Muscle layer of duodenum (tissue), 2 donors: ENCODE measurements around the gene GPR85.
"Not testable (repeated sequence)": the region's sequence is repeated elsewhere in the genome, so short reads cannot be mapped to it uniquely, and the experiment has no call there.

Source experiments
- H3K27ac ChIP-seq: one replicate; pipeline ENCODE4 v1.7.0; 2013; ENCODE audit warnings: mild to moderate bottlenecking, low read length
- H3K27me3 ChIP-seq: one replicate; pipeline ENCODE4 v1.7.0; 2013; ENCODE audit warnings: low read depth, mild to moderate bottlenecking, control low read depth, low read length
- H3K36me3 ChIP-seq, 2 donors: one replicate each; pipeline ENCODE4 v1.7.0; 2013; ENCODE audit warnings: low read length in 2 of 2, control low read depth in 1 of 2, mild to moderate bottlenecking in 1 of 2; ENCODE audit not compliant: insufficient read depth in 2 of 2, control insufficient read depth in 1 of 2
- H3K4me1 ChIP-seq, 2 donors: one replicate each; pipeline ENCODE4 v1.7.0; 2013; ENCODE audit warnings: low read length in 2 of 2, mild to moderate bottlenecking in 2 of 2, control low read depth in 1 of 2, moderate library complexity in 1 of 2; ENCODE audit not compliant: insufficient read depth in 2 of 2, control insufficient read depth in 1 of 2
- H3K4me3 ChIP-seq, 2 donors: one replicate each; pipeline ENCODE4 v1.7.0; 2013; ENCODE audit warnings: low read length in 2 of 2, low read depth in 1 of 2, mild to moderate bottlenecking in 1 of 2
- H3K9me3 ChIP-seq, 2 donors: one replicate each; pipeline ENCODE4 v1.7.0; 2013; ENCODE audit warnings: low read length in 2 of 2, control low read depth in 1 of 2, mild to moderate bottlenecking in 1 of 2; ENCODE audit not compliant: control insufficient read depth in 1 of 2
- donor health status: healthy.

The GPR85 gene

DNA sequence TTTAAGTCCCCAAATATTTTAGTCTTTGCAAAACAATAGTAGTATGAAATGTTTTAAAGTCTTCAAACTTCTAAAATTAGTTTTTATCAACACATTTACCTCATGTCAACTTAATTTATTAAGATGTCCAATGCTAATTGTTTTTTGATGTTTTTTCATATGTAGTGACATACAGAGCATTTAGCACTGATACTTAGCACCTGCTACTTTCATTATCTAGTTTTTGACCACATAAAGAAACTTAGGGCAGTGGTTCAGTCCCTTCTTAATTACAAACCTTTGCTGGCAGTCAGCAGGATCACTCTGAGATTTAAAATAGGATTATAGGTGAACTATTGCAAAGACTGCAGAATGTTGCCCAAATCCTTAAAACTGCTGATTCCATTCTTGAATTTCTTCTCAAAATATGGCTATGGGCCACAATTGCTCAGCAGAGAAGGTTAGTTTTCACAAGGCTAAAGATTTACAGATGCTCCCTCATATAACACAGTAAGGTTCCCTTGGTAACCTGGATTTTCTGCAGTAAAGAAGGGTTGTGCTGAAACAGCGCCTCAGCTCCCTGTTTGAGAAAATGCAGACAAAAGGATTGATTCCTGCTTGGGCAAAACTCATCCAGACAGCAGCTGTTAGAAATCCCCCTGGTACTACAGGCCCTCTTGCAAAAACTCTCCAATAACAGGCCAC lies 3.4 kb downstream of the GPR85 start:
- no peaks in the 10 kb centered on the region for H3K27me3 ChIP-seq
- no peak overlapping the region for H3K4me3 ChIP-seq
- no peaks in the 10 kb centered on the region for H3K9me3 ChIP-seq
- H3K27ac ChIP-seq: no peak overlapping the region
- no peaks in the 10 kb centered on the region for H3K36me3 ChIP-seq
- peaks cover 0 to 14% of the 10 kb centered on the region in 2 donors for H3K4me1 ChIP-seq

DNA sequence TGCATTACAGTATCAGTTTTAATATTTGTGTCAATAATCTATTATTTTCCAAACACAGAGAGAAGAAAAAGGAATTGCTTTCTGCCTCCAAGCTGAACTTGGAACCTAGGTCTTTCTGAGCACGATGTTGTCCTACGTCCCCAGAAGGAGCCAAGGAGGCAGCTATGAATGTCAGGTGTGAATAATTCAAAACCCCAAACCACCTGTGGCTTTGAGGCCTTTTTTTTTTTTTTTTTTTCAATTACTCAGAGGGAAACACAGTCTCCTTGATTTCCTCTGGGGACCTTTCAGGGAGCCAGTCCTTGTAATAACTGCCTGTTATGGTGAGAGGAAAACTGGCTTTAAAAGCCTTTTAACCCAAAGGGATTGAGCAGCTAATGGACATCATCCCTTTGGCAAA lies 8.3 kb downstream of the GPR85 start:
- peaks cover 0 to 3% of the 10 kb centered on the region in 2 donors for H3K4me1 ChIP-seq
- no peaks in the 10 kb centered on the region for H3K36me3 ChIP-seq
- H3K27me3 ChIP-seq: no peaks in the 10 kb centered on the region
- no peaks in the 10 kb centered on the region for H3K9me3 ChIP-seq
- H3K27ac ChIP-seq: no peak overlapping the region
- no peak overlapping the region for H3K4me3 ChIP-seq

DNA sequence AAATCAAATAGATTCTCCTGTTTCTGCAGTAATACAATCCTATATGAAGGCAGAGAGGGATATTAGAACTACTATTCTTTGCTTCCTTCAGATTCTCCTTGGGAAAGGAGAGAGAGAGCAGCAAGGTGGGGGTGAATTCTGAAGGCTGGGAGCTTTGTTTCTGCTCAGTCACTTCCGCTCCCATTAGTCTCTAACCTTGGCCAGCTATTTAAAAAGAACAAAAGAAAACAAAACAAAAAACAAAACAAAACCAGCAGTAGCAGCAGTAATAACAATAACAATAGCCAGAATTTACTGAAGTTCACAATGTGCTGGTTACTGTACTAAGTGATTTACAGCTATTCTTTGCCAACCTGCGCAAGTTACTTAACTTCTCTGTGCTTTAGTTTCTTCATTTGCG lies 9.9 kb downstream of the GPR85 start:
- Histone ChIP-seq H3K27ac (no peak overlapping the region), H3K4me1 (no peaks in the 10 kb centered on the region), H3K4me3 (no peak overlapping the region), H3K27me3 (no peaks in the 10 kb centered on the region), H3K9me3 (no peaks in the 10 kb centered on the region), H3K36me3 (no peaks in the 10 kb centered on the region)

DNA sequence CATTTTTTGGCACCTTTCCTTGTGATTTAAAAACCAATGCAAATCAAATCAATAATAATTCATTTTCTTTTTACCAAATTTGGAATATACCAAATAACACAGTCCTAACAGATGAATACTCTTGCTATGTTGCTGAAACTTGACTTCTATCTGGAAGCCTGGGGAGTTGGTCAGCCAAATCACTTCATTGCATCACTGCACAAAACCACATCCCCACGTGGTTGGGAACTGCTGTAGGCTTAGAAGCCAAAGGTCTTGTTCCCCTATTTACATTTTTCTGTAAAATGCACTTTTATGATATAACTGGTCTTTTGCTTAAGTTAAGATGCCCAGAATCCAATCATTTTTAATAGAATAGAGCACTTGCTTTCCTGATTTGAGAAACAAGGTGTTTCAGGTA lies 15.2 kb downstream of the GPR85 start:
- no peak overlapping the region for H3K27ac ChIP-seq
- H3K27me3 ChIP-seq: no peaks in the 10 kb centered on the region
- no peaks in the 10 kb centered on the region for H3K4me1 ChIP-seq
- H3K36me3 ChIP-seq: no peaks in the 10 kb centered on the region
- no peaks in the 10 kb centered on the region for H3K9me3 ChIP-seq
- no peak overlapping the region for H3K4me3 ChIP-seq

DNA sequence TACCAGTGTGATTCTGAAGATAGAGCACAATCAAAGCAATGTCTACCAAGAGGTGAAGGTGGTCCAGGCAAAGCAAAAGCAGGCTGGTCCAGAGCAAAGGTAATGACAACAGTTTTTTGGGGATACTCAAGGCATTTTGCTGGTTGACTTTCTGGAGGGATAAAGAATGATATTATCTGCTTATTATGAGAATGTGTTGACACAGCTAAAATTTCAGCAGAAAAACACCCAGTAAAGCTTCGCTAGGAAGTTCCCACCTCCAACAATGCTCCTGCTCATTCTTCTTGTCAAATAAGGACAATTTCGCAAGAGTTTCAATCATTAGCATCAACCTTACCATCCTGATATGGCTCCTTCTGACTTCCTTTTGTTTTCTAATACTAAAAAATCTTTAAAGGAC lies 24.1 kb downstream of the GPR85 start:
- Histone ChIP-seq H3K27ac (no peak overlapping the region), H3K4me1 (no peaks in the 10 kb centered on the region), H3K4me3 (no peak overlapping the region), H3K9me3 (no peaks in the 10 kb centered on the region), H3K36me3 (no peaks in the 10 kb centered on the region), H3K27me3 (no peaks in the 10 kb centered on the region)

DNA sequence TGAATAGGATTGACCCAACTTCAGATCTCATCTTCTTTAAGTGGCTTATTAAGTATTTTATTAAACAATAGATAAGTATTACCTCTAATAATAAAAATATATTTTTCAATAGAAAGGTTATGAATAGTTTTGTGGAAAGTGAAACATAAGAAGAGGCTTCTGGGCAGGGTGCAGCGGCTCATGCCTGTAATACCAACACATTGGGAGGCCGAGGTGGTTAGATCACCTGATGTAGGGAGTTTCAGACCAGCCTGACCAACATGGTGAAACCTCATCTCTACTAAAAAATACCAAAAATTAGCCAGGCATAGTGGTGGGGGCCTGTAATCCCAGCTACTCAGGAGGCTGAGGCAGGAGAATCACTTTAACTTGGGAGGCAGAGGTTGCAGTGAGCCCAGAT lies 26.5 kb downstream of the GPR85 start:
- Histone ChIP-seq H3K27me3 (no peaks in the 10 kb centered on the region), H3K4me1 (no peaks in the 10 kb centered on the region), H3K4me3 (no peak overlapping the region), H3K36me3 (no peaks in the 10 kb centered on the region), H3K9me3 (no peaks in the 10 kb centered on the region), H3K27ac (no peak overlapping the region)

DNA sequence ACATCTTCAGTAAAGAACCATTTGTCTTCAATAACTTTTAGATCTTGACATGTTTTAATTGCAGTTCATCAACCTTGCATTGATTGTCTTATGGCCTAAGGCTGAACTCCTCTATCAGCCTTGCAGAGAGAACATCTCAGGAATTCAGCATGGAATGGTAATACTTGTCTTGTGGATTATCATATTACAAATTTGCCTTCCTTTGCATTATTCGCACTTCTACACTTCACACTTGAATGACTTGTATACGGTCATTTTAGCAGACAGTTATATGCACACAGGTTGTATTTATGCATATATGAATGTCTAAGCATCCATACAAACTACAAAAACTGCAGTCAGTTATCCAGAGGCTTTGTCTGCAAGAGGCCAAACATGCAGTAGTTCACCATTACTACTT lies 31.7 kb downstream of the GPR85 start:
- Histone ChIP-seq H3K4me3 (no peak overlapping the region), H3K4me1 (no peaks in the 10 kb centered on the region), H3K27ac (no peak overlapping the region), H3K9me3 (no peaks in the 10 kb centered on the region), H3K36me3 (no peaks in the 10 kb centered on the region), H3K27me3 (no peaks in the 10 kb centered on the region)

DNA sequence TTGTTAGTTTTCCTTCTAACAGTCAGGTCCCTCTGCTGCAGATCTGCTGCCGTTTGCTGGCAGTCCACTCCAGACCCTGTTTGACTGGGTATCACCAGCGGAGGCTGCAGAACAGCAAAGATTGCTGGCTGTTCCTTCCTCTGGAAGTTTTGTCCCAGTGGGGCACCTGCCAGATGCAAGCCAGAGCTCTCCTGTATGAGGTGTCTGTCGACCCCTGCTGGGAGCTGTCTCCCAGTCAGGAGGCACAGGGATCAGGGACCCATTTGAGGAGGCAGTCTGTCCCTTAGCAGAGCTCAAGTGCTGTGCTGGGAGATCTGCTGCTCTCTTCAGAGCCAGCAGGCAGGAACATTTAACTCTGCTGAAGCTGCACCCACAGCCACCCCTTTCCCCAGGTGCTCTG lies 32.4 kb downstream of the GPR85 start:
- H3K4me1 ChIP-seq, H3K36me3 ChIP-seq, H3K9me3 ChIP-seq, H3K27ac ChIP-seq, H3K4me3 ChIP-seq, H3K27me3 ChIP-seq: not testable (repeated sequence)

DNA sequence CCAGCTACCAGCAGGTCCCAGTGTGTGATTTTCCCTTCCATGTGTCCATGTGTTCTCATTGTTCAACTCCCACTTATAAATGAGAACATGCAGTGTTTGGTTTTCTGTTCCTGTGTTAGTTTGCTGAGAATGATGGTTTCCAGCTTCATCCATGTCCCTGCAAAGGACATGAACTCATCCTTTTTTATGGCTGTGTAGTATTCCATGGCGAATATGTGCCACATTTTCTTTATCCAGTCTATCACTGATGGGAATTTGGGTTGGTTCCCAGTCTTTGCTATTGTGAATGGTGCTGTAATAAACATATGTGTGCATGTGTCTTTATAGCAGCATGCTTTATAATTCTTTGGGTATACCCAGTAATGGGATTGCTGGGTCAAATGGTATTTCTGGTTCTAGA lies 37.4 kb downstream of the GPR85 start:
- not testable (repeated sequence) for H3K9me3 ChIP-seq, H3K27me3 ChIP-seq, H3K36me3 ChIP-seq, H3K4me3 ChIP-seq, H3K4me1 ChIP-seq, H3K27ac ChIP-seq

DNA sequence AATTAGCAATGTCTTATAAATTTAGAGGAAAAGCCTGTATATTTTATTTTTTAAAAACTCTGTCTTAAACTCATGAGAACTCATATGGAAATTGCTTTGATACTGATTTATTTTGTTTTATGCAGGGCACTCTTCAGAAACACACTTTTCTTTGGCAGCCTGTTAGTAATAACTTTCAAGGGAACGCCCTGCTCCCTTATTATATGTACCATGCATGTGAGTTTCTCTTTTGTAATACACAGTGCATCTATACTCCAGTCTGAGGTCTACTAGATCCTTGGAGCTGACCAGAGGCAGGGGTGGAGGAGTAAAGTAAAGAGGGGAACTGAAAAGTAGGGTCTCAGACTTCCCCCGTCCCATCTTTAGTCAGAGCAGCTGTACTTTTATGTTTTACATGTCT lies 40.2 kb downstream of the GPR85 start:
- Histone ChIP-seq H3K27me3 (no peaks in the 10 kb centered on the region), H3K4me3 (no peak overlapping the region), H3K9me3 (peaks cover 0 to 2% of the 10 kb centered on the region in 2 donors), H3K27ac (no peak overlapping the region), H3K4me1 (no peaks in the 10 kb centered on the region), H3K36me3 (no peaks in the 10 kb centered on the region)

DNA sequence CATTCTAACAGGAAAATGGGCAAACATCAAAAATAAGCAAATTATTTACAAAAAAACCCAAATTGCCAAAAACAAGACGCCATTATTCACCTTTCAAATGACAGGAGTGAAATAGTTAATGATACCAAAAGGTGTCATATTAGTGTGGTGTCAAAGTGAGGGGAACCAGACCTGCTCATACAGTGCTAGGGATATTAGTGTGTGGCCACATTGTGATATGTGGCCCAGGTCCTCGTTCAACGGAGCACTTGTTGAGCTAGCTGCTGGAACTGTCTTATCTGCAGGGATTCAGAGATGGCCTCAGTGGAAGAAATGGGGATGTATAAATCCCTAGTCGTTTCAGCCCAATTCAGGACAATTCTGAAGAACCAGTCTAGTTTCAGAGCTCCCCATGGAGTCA lies 41.2 kb downstream of the GPR85 start:
- Histone ChIP-seq H3K9me3 (peaks cover 0 to 2% of the 10 kb centered on the region in 2 donors), H3K27ac (no peak overlapping the region)

DNA sequence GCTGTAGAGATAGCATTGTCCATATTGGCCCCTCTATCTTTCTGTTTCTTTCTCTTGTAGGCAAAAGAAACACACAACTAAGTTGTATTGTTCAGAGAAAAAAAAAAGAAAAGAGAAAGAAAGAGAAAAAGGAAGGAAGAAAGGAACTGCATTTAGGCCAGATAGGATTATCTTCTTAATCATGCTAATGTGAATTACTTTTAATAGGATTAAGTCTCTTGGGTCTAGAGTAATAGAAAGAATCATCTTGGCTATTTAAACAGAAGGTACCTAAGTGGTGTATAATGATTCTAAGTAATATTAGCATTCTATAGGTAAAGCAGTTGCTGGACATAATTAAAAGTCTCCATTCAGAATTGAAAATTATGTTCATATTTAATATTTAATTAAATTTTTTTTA lies 42.2 kb downstream of the GPR85 start:
- Histone ChIP-seq H3K4me1 (no peaks in the 10 kb centered on the region), H3K9me3 (peaks cover 0 to 2% of the 10 kb centered on the region in 2 donors), H3K27ac (no peak overlapping the region), H3K4me3 (no peak overlapping the region), H3K36me3 (no peaks in the 10 kb centered on the region), H3K27me3 (no peaks in the 10 kb centered on the region)

More for the DNA sequence above, 41.2 kb downstream of the GPR85 start:
- Histone ChIP-seq H3K4me3 (no peak overlapping the region), H3K36me3 (no peaks in the 10 kb centered on the region), H3K27me3 (no peaks in the 10 kb centered on the region), H3K4me1 (no peaks in the 10 kb centered on the region)
